H1 (cell line): ENCODE measurements around the gene GBX1. TPM values are rescaled to one million over a fixed set of nuclear protein-coding genes. Genes with fewer than 3 reads are reported as not detected.

Experiments
- CTCF ChIA-PET: fragments of 300-600 bp; sonication (Branson Sonifier 250); formaldehyde crosslinking; loops from one replicate; lab custom pipeline; 2021; ENCODE audit not compliant: partially characterized antibody; lab: Charles Lee
- POLR2A ChIA-PET: fragments of 300-600 bp; sonication (Branson Sonifier 250); formaldehyde crosslinking; loops from one replicate; lab custom pipeline; 2021; ENCODE audit warnings: inconsistent platforms; ENCODE audit not compliant: partially characterized antibody; lab: Charles Lee
- DNase-seq, 2 experiments: peaks; one replicate each; pipeline versions ENCODE4 v3.0.0 to v3.0.0-alpha.2; 2010 to 2022; ENCODE audit warnings: low spot score in 2 of 2, low read depth in 1 of 2, mixed read lengths in 1 of 2
- FAIRE-seq: peaks from 2 replicates; lab custom pipeline; 2011; peaks lifted over from hg19 to GRCh38; lab: Jason Lieb, UNC
- H2AFZ ChIP-seq: 2 replicates; pipeline ENCODE4 v1.8.1; 2012; ENCODE audit warnings: low read length, inconsistent platforms
- H2AK5ac ChIP-seq: 2 replicates; pipeline ENCODE4 v1.6.1; 2013; ENCODE audit warnings: low read depth, low read length
- H2BK120ac ChIP-seq: replicated peaks from 2 replicates; pipeline ENCODE3; 2013; ENCODE audit warnings: low read depth, low read length, inconsistent platforms
- H2BK12ac ChIP-seq: 2 replicates; pipeline ENCODE4 v1.6.1; 2013; ENCODE audit warnings: low read depth, low read length
- H2BK15ac ChIP-seq: 2 replicates; pipeline ENCODE4 v1.6.1; 2013; ENCODE audit warnings: low read length
- H2BK20ac ChIP-seq: 2 replicates; pipeline ENCODE4 v1.6.1; 2013; ENCODE audit warnings: low read length
- H2BK5ac ChIP-seq: 2 replicates; pipeline ENCODE4 v1.6.1; 2013; ENCODE audit warnings: low read depth, low read length
- H3K14ac ChIP-seq: 2 replicates; pipeline ENCODE4 v1.6.1; 2013; ENCODE audit warnings: inconsistent platforms; ENCODE audit not compliant: insufficient read length
- H3K18ac ChIP-seq: 2 replicates; pipeline ENCODE4 v1.6.1; 2013; ENCODE audit warnings: low read length; ENCODE audit errors: extremely low read depth
- H3K23ac ChIP-seq: 2 replicates; pipeline ENCODE4 v1.6.1; 2013; ENCODE audit warnings: inconsistent platforms; ENCODE audit not compliant: insufficient read length
- H3K23me2 ChIP-seq: 2 replicates; pipeline ENCODE4 v1.6.1; 2013; ENCODE audit warnings: low read depth, low read length
- H3K27ac ChIP-seq: 2 replicates; pipeline ENCODE4 v1.6.1; 2011; ENCODE audit warnings: low read depth, low read length, inconsistent platforms
- H3K27me3 ChIP-seq, 4 experiments: replicated peaks in 1 of 4; 1 replicate in 1 of 4; 2 replicates in 3 of 4; pipeline versions ENCODE4 v1.6.1 to v1.8.1; 2011 to 2013; ENCODE audit warnings: low read length in 3 of 4, mild to moderate bottlenecking in 3 of 4, inconsistent platforms in 2 of 4, mixed read lengths in 2 of 4, moderate library complexity in 1 of 4; ENCODE audit not compliant: control insufficient read depth in 3 of 4, insufficient read depth in 3 of 4; ENCODE audit errors: extremely low read depth in 1 of 4
- H3K36me3 ChIP-seq, 4 experiments: 2 replicates each; pipeline versions ENCODE4 v1.6.1 to v1.8.1; 2011 to 2013; ENCODE audit warnings: mild to moderate bottlenecking in 4 of 4, low read length in 3 of 4, moderate library complexity in 2 of 4, control low read depth in 1 of 4, inconsistent platforms in 1 of 4; ENCODE audit not compliant: insufficient read depth in 4 of 4, control insufficient read depth in 2 of 4
- H3K4ac ChIP-seq: replicated peaks from 2 replicates; pipeline ENCODE3; 2013; ENCODE audit warnings: low read length, low read depth, mixed read lengths, inconsistent platforms; ENCODE audit not compliant: insufficient read length
- H3K4me1 ChIP-seq, 4 experiments: replicated peaks in 1 of 4; 1 replicate in 1 of 4; 2 replicates in 3 of 4; pipeline versions ENCODE4 v1.6.1 to v1.8.1; 2011 to 2013; ENCODE audit warnings: low read length in 3 of 4, inconsistent platforms in 2 of 4, mixed read lengths in 1 of 4; ENCODE audit not compliant: insufficient read depth in 4 of 4, control insufficient read depth in 3 of 4
- H3K4me2 ChIP-seq, 2 experiments: 2 replicates each; pipeline versions ENCODE4 v1.6.1 to v1.8.1; 2011 to 2013; ENCODE audit warnings: low read depth in 2 of 2, low read length in 2 of 2, control low read depth in 1 of 2, inconsistent platforms in 1 of 2, mild to moderate bottlenecking in 1 of 2; ENCODE audit not compliant: insufficient read depth in 1 of 2
- H3K4me3 ChIP-seq, 4 experiments: fragments of 200-600, 300-600 bp in 1 of 4; sonication (generic), shearing (Covaris generic), sonication (Bioruptor Twin) in 1 of 4; 2 replicates each; pipeline versions ENCODE4 v1.5.1 to v1.8.1; 2011 to 2016; ENCODE audit warnings: low read length in 4 of 4, low read depth in 3 of 4, control low read depth in 2 of 4, inconsistent platforms in 2 of 4, mild to moderate bottlenecking in 2 of 4, mixed read lengths in 1 of 4, moderate library complexity in 1 of 4; ENCODE audit not compliant: insufficient read depth in 2 of 4; ENCODE audit errors: extremely low read depth in 1 of 4
- H3K56ac ChIP-seq: replicated peaks from 2 replicates; pipeline ENCODE3; 2013; ENCODE audit warnings: low read depth, mild to moderate bottlenecking, mixed read lengths, low read length, inconsistent platforms; ENCODE audit not compliant: insufficient read length
- H3K79me1 ChIP-seq: 2 replicates; pipeline ENCODE4 v1.6.1; 2013; ENCODE audit warnings: low read depth, low read length, control low read depth
- H3K79me2 ChIP-seq, 2 experiments: 2 replicates each; pipeline versions ENCODE4 v1.6.1 to v1.8.1; 2012 to 2013; ENCODE audit warnings: low read length in 2 of 2, mild to moderate bottlenecking in 2 of 2, inconsistent platforms in 1 of 2; ENCODE audit not compliant: insufficient read depth in 2 of 2, control insufficient read depth in 1 of 2
- H3K9ac ChIP-seq, 4 experiments: replicated peaks in 1 of 4; 1 replicate in 1 of 4; 2 replicates in 3 of 4; pipeline versions ENCODE4 v1.6.1 to v1.8.1; 2011 to 2013; ENCODE audit warnings: low read depth in 3 of 4, low read length in 3 of 4, control low read depth in 2 of 4, mild to moderate bottlenecking in 2 of 4, moderate library complexity in 2 of 4, inconsistent platforms in 1 of 4; ENCODE audit errors: extremely low read depth in 1 of 4
- H3K9me3 ChIP-seq, 2 experiments: 2 replicates each; pipeline versions ENCODE4 v1.6.1 to v1.8.1; 2012 to 2013; ENCODE audit warnings: mild to moderate bottlenecking in 2 of 2, moderate library complexity in 2 of 2, control low read depth in 1 of 2, inconsistent platforms in 1 of 2, low read depth in 1 of 2, low read length in 1 of 2, mixed read lengths in 1 of 2; ENCODE audit not compliant: insufficient read depth in 2 of 2
- H4K20me1 ChIP-seq, 2 experiments: replicated peaks in 1 of 2; 2 replicates each; pipeline versions ENCODE3 to v1.8.1; 2011 to 2013; ENCODE audit warnings: inconsistent platforms in 2 of 2, low read length in 2 of 2, mild to moderate bottlenecking in 1 of 2; ENCODE audit not compliant: insufficient read depth in 2 of 2, control insufficient read depth in 1 of 2
- H4K5ac ChIP-seq: 2 replicates; pipeline ENCODE4 v1.6.1; 2013; ENCODE audit warnings: low read length, low read depth, mixed read lengths, inconsistent platforms; ENCODE audit not compliant: insufficient read length
- H4K8ac ChIP-seq: 2 replicates; pipeline ENCODE4 v1.8.0; 2013; ENCODE audit warnings: mild to moderate bottlenecking, moderate library complexity, low read length, inconsistent platforms; ENCODE audit not compliant: insufficient read depth; ENCODE audit errors: extremely low read depth
- H4K91ac ChIP-seq: replicated peaks from 2 replicates; pipeline ENCODE3; 2013; ENCODE audit warnings: low read length, mixed read lengths, inconsistent platforms; ENCODE audit not compliant: insufficient read length
- PHF8 ChIP-seq: fragments of 200-600 bp; sonication (generic); conservative IDR thresholded peaks from 2 replicates; pipeline ENCODE4 v1.7.1; 2012; ENCODE audit warnings: low read depth, mild to moderate bottlenecking, inconsistent platforms, low read length, moderate library complexity
- RFX5 ChIP-seq: IDR thresholded peaks from 2 replicates; pipeline ENCODE4 v1.6.1; 2011; ENCODE audit warnings: low read depth, low read length, improper control_type of control experiment, borderline replicate concordance
- WGBS, 2 experiments: shearing (Covaris generic) in 1 of 2; methylation state at CpG; one replicate each; pipeline versions ENCODE4 v1.1.6 to v1.1.7; 2013 to 2015; ENCODE audit warnings: low lambda C conversion rate in 2 of 2, mixed read lengths in 2 of 2, inconsistent platforms in 1 of 2, low coverage in 1 of 2, missing lambda C conversion rate in 1 of 2; ENCODE audit not compliant: insufficient replicate concordance in 2 of 2, insufficient coverage in 1 of 2, insufficient read length in 1 of 2; ENCODE audit errors: extremely low coverage in 1 of 2, missing lambda C conversion rate in 1 of 2; 5-methylcytosine and 5-hydroxymethylcytosine counted together
- polyA plus RNA-seq, 7 experiments: library from polyadenylated mRNA; depleted of rRNA in 3 of 7; stranded (reverse) in 5 of 7; unstranded in 2 of 7; fragments of >200 nt in 5 of 7; fragments of 200-250 nt in 2 of 7; gene quantifications; 1 replicate in 5 of 7; 2 replicates in 1 of 7; 4 replicates in 1 of 7; pipeline versions ENCODE4 v1.2.1 to v1.2.3, GENCODE V29; 2011 to 2013; ENCODE audit warnings: missing spikeins in 2 of 7, mixed read lengths in 2 of 7
- total RNA-seq: library from RNA; stranded (reverse); fragmentation: NEBNext Ultra II Directional; extraction: Animal tissue kit (Norgen Biotek cat#: 25700); gene quantifications from 2 replicates; pipeline ENCODE4 v1.2.1, GENCODE V29; 2021

Gene GBX1
- total and polyA plus RNA-seq, 2 of the 8 experiments (the other 6 are each of a cell fraction or from before 2014, with no cell fraction given) = not detected

DNA sequence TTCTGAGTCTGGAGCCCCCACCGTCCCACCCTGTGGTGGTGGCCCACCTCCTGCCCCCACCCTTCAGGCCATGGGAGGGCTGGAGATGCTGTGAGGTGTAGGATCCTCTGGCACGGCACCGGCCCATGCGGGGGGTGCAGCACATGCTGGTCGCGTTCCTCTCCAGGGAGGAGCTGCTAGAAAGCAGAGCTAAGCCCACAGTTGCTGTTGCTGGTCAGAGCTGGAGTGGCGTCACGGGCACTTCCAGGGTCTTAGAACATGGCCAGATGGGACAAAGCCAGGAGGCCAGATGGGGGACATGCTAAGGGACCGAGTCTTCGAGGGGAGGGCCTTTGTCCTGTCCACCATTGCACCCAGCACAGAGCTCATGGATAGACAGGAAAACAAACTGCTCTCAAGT, 59.6 kb downstream of the GBX1 start:
- Histone ChIP-seq H2AK5ac (peak overlapping the region; percentile 42; the same call in 1 of the 2 replicates), H2BK20ac (no peak overlapping the region), H4K91ac (no peak overlapping the region), H3K27me3 (no peaks in the 10 kb centered on the region), H3K14ac (no peak overlapping the region), H2BK12ac (0 out of 2 replicates have a peak overlapping the region, but pooled peaks have one; percentile 50), H3K36me3 (no peaks in the 10 kb centered on the region), H2BK15ac (peak overlapping the region; percentile 29; the same call in 1 of the 2 replicates), H3K4ac (no peak overlapping the region), H3K18ac (no peak overlapping the region; the same call in 1 of the 2 replicates), H3K9me3 (no peaks in the 10 kb centered on the region), H3K23ac (no peak overlapping the region), H3K23me2 (peaks cover 2% of the 10 kb centered on the region; the same call in 1 of the 2 replicates), H2AFZ (no peak overlapping the region), H3K4me2 (no peak overlapping the region), H3K56ac (no peak overlapping the region), H3K4me3 (no peak overlapping the region), H4K8ac (no peak overlapping the region), H3K27ac (no peak overlapping the region), H3K9ac (no peak overlapping the region), H3K4me1 (peaks cover 4 to 15% (median 14%) of the 10 kb centered on the region in 4 experiments), H2BK5ac (0 out of 2 replicates have a peak overlapping the region, but pooled peaks have one; percentile 44), H4K20me1 (peaks cover 23 to 36% of the 10 kb centered on the region in 2 experiments), H4K5ac (no peak overlapping the region), H3K79me1 (0 out of 2 replicates have a peak, but pooled peaks cover 3% of the 10 kb centered on the region), H3K79me2 (peaks cover 0 to 17% of the 10 kb centered on the region in 2 experiments; a peak in 2 of 4 replicates), H2BK120ac (no peak overlapping the region)
- DNase-seq = no peak
- POLR2A ChIA-PET = interaction anchor here (1.5 to 1.8 kb wide), 2 partner anchors 13 to 18 kb away, joined by 4 read pairs; no protein-coding TSS in a partner anchor
- no peak for FAIRE-seq
- WGBS, 2 experiments = 85% methylated on average over 10 of the region's 10 CpGs; no CpG with 5 or more reads in 1 of the 2 experiments
- CTCF ChIA-PET = interaction anchor here (0.7 to 22.4 kb wide), 21 partner anchors 9 to 127 kb away, joined by 3 to 448 read pairs (median 4); partner anchors contain the start of genes AGAP3 and TMUB1
- TF ChIP-seq RFX5 = no peak
- TF ChIP-seq PHF8 = no peak
